Measurements from ENCODE around the gene MCUB. TPM values are rescaled to one million over a fixed set of nuclear protein-coding genes. Genes with fewer than 3 reads are reported as not detected.

The MCUB gene
- total RNA-seq, 2 donors from 2014 or later, result 1.00 to 5.2 TPM

GRCh38 chr4:109589119-109589518 is 29.1 kb downstream of the MCUB start:
- Histone ChIP-seq H3K36me3 (ENCODE audit: control insufficient read depth, insufficient read depth, low read length) (no peaks in the 10 kb centered on the region), H3K27ac (ENCODE audit: low read depth, low read length) (no peak overlapping the region), H3K27me3 (ENCODE audit: control insufficient read depth, insufficient read depth, low read length, poor library complexity, severe bottlenecking) (no peaks in the 10 kb centered on the region), H3K4me3 (ENCODE audit: low read length) (no peak overlapping the region), H3K9ac (ENCODE audit: extremely low read depth, low read length, poor library complexity, severe bottlenecking) (no peak overlapping the region), H3K4me1 (ENCODE audit: control insufficient read depth, insufficient read depth, low read length) (no peaks in the 10 kb centered on the region), H3K9me3 (ENCODE audit: control insufficient read depth, low read length) (no peaks in the 10 kb centered on the region)
- Mint-ChIP-seq H3K4me3 (no peak overlapping the region), H3K27me3 (ENCODE audit: insufficient read depth) (no peaks in the 10 kb centered on the region), H3K36me3 (ENCODE audit: low read depth) (peaks cover 4% of the 10 kb centered on the region), H3K27ac (peak overlapping the region; percentile 5), H3K9me3 (peaks cover 20% of the 10 kb centered on the region), H3K4me1 (peaks cover 8% of the 10 kb centered on the region)
- no peak for TF ChIP-seq CTCF (conservative IDR thresholded peaks at IDR 0.05)
- DNase-seq, result peak; percentile 46
- WGBS, 2 experiments (ENCODE audit: insufficient coverage in 1 of 2, insufficient read length in 1 of 2), result 84 to 92% methylated on average over 2 of the region's 2 CpGs

- Histone ChIP-seq H3K9me3 (ENCODE audit: control insufficient read depth, low read length) (no peaks in the 10 kb centered on the region), H3K36me3 (ENCODE audit: control insufficient read depth, insufficient read depth, low read length) (no peaks in the 10 kb centered on the region), H3K4me3 (ENCODE audit: low read length) (no peak overlapping the region), H3K4me1 (ENCODE audit: control insufficient read depth, insufficient read depth, low read length) (no peaks in the 10 kb centered on the region), H3K27ac (ENCODE audit: low read depth, low read length) (no peak overlapping the region), H3K9ac (ENCODE audit: extremely low read depth, low read length, poor library complexity, severe bottlenecking) (no peak overlapping the region), H3K27me3 (ENCODE audit: control insufficient read depth, insufficient read depth, low read length, poor library complexity, severe bottlenecking) (no peaks in the 10 kb centered on the region)
- Mint-ChIP-seq H3K4me1 (peaks cover 8% of the 10 kb centered on the region), H3K27me3 (ENCODE audit: insufficient read depth) (no peaks in the 10 kb centered on the region), H3K27ac (peak overlapping the region; percentile 5), H3K4me3 (no peak overlapping the region), H3K9me3 (peaks cover 20% of the 10 kb centered on the region), H3K36me3 (ENCODE audit: low read depth) (peaks cover 4% of the 10 kb centered on the region)
- 79 to 92% methylated on average over 2 of the region's 2 CpGs for WGBS, 2 experiments (ENCODE audit: insufficient coverage in 1 of 2, insufficient read length in 1 of 2)
- TF ChIP-seq CTCF (conservative IDR thresholded peaks at IDR 0.05), result no peak
- no peak for DNase-seq
Observed at GRCh38 chr4:109589605-109590004, 29.6 kb downstream of the MCUB start.

GRCh38 chr4:109590905-109591304 is 30.9 kb downstream of the MCUB start:
- Histone ChIP-seq H3K9me3 (ENCODE audit: control insufficient read depth, low read length) (no peaks in the 10 kb centered on the region), H3K9ac (ENCODE audit: extremely low read depth, low read length, poor library complexity, severe bottlenecking) (no peak overlapping the region), H3K4me3 (ENCODE audit: low read length) (no peak overlapping the region), H3K27ac (ENCODE audit: low read depth, low read length) (no peak overlapping the region), H3K27me3 (ENCODE audit: control insufficient read depth, insufficient read depth, low read length, poor library complexity, severe bottlenecking) (no peaks in the 10 kb centered on the region), H3K4me1 (ENCODE audit: control insufficient read depth, insufficient read depth, low read length) (no peaks in the 10 kb centered on the region), H3K36me3 (ENCODE audit: control insufficient read depth, insufficient read depth, low read length) (no peaks in the 10 kb centered on the region)
- Mint-ChIP-seq H3K36me3 (ENCODE audit: low read depth) (peaks cover 2% of the 10 kb centered on the region), H3K4me3 (no peak overlapping the region), H3K27me3 (ENCODE audit: insufficient read depth) (no peaks in the 10 kb centered on the region), H3K27ac (no peak overlapping the region), H3K9me3 (peaks cover 15% of the 10 kb centered on the region), H3K4me1 (peaks cover 8% of the 10 kb centered on the region)
- WGBS, 2 experiments (ENCODE audit: insufficient coverage in 1 of 2, insufficient read length in 1 of 2), result 78 to 88% methylated on average over 2 to 3 of the region's 3 CpGs
- TF ChIP-seq CTCF (conservative IDR thresholded peaks at IDR 0.05), result no peak
- no peak for DNase-seq

Data from endodermal cell (in vitro differentiated cells).